Measurements from ENCODE around the gene MT1A. TPM values are rescaled to one million over a fixed set of nuclear protein-coding genes. Genes with fewer than 3 reads are reported as not detected.

The MT1A gene
- total and polyA plus RNA-seq, 8 donors, result 0.78 to 24.1 (median 2.0) TPM; not detected in 4

DNA sequence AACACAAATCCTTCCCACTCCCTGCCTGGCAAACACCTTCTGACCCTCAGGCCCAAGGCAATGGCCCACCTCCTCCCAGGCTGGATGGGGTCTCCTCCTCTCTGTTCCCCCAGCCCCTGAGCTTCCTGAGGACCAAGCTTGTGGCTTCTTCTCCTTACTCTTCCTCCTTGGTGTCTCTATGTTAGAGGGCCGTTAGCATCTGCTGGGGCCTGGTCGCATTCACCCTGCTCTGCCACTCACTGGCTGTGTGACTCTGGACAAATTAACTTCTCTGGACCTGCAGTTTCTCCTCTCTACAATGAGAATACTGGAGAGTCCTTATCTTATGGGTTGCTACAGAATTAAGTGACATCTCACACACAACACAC is 30.8 kb upstream of the MT1A start:
- intact Hi-C loops (cut with DNase I), result no loop called here
- peak overlapping the region; percentile 87 to 93 for H3K27ac ChIP-seq
- DNase-seq (no peak), ATAC-seq (no peak)
- peaks cover 30 to 58% of the 10 kb centered on the region in 2 donors for H3K4me1 ChIP-seq
- H3K9me3 ChIP-seq, result no peaks in the 10 kb centered on the region
- peak overlapping the region in 1 of 2 donors; percentile 77 for H3K4me3 ChIP-seq
- TF ChIP-seq, protein P1, sequence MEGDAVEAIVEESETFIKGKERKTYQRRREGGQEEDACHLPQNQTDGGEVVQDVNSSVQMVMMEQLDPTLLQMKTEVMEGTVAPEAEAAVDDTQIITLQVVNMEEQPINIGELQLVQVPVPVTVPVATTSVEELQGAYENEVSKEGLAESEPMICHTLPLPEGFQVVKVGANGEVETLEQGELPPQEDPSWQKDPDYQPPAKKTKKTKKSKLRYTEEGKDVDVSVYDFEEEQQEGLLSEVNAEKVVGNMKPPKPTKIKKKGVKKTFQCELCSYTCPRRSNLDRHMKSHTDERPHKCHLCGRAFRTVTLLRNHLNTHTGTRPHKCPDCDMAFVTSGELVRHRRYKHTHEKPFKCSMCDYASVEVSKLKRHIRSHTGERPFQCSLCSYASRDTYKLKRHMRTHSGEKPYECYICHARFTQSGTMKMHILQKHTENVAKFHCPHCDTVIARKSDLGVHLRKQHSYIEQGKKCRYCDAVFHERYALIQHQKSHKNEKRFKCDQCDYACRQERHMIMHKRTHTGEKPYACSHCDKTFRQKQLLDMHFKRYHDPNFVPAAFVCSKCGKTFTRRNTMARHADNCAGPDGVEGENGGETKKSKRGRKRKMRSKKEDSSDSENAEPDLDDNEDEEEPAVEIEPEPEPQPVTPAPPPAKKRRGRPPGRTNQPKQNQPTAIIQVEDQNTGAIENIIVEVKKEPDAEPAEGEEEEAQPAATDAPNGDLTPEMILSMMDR (IDR thresholded peaks at IDR 0.05), result no peak
- no peaks in the 10 kb centered on the region for H3K27me3 ChIP-seq
- H3K36me3 ChIP-seq, result no peaks in the 10 kb centered on the region

DNA sequence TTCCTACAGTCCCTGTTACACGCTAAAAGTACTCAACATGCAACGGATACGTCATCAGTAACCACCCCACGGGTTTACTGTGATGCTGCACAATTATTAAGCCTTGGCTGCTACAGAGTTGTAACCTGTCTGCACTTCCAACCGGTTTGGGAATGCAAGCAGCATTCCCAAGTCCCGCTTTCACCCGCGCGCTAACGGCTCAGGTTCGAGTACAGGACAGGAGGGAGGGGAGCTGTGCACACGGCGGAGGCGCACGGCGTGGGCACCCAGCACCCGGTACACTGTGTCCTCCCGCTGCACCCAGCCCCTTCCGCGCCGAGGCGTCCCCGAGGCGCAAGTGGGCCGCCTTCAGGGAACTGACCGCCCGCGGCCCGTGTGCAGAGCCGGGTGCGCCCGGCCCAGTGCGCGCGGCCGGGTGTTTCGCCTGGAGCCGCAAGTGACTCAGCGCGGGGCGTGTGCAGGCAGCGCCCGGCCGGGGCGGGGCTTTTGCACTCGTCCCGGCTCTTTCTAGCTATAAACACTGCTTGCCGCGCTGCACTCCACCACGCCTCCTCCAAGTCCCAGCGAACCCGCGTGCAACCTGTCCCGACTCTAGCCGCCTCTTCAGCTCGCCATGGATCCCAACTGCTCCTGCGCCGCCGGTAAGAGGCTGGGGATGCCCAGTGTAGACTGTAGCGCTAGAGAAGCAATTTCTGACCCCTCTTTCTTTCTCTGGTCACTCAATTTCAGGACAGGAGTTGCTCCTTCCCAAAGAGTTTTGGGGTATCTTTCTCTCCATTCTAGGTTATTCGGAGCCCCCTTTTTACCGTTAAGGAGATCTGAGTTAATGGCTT is 30.2 kb upstream of the MT1A start, which contains the start of gene MT2A:
Gene MT2A (plus strand): TSS at position 542 of the 833 bp plus-strand sequence. CDS start 72 bp downstream, at position 614.
- H3K9me3 ChIP-seq, result no peaks in the 10 kb centered on the region
- H3K27me3 ChIP-seq, result no peaks in the 10 kb centered on the region
- H3K36me3 ChIP-seq, result no peaks in the 10 kb centered on the region
- peak within 1 kb of the TSS; percentile 46 to 77 for H3K4me3 ChIP-seq
- TF ChIP-seq, protein P1 (IDR thresholded peaks at IDR 0.05), result no peak
- peak within 1 kb of the TSS; percentile 87 to 93 for H3K27ac ChIP-seq
- peaks cover 30 to 58% of the 10 kb centered on the region in 2 donors for H3K4me1 ChIP-seq
- peak; percentile 85 to 99 (median 96) for DNase-seq
- peak; percentile 91 for ATAC-seq
- intact Hi-C loops (cut with DNase I), result no loop called here

DNA sequence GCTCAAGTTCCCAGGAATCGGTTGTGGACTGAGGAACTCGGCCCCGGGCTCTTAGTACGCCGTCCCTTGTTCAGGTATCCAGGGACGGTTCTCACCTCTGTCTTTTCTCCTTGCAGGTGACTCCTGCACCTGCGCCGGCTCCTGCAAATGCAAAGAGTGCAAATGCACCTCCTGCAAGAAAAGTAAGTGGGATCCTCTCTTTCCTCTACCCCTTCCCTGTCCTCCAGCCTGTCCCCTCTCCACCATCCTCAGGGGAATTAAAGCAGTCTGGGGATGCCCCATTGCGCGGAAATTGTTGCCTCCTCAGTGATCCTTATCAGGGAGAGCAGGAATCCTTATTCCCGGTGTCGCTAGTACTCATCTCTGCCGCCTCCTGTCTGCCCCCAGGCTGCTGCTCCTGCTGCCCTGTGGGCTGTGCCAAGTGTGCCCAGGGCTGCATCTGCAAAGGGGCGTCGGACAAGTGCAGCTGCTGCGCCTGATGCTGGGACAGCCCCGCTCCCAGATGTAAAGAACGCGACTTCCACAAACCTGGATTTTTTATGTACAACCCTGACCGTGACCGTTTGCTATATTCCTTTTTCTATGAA is 29.5 kb upstream of the MT1A start:
- intact Hi-C loops (cut with DNase I), result no loop called here
- ATAC-seq (peak; percentile 1), DNase-seq (no peak)
- no peaks in the 10 kb centered on the region for H3K27me3 ChIP-seq
- peak overlapping the region; percentile 87 to 93 for H3K27ac ChIP-seq
- TF ChIP-seq, protein P1 (IDR thresholded peaks at IDR 0.05), result no peak
- peak overlapping the region; percentile 46 to 77 for H3K4me3 ChIP-seq
- peaks cover 30 to 58% of the 10 kb centered on the region in 2 donors for H3K4me1 ChIP-seq
- no peaks in the 10 kb centered on the region for H3K9me3 ChIP-seq
- no peaks in the 10 kb centered on the region for H3K36me3 ChIP-seq

DNA sequence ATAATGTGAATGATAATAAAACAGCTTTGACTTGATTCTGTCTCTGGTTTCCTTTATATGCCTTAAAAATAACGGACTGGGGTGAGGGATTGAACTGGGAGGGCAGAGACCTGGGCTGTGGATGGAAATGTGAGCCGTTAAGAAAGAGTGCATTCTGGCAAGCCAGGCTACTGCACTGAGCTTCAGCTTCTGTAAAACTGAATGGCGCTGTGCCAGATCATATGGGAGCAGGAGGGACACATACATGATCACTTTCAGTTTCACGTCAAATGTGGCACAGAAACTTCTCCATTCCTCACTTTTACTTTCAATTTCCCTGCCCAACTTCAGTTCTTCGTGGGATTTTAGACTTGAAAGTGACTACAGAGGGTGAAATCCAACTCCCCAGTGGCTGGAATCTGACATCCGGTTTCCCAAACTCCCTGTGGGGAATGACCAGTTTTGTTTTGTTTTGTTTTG is 29.0 kb upstream of the MT1A start:
- intact Hi-C loops (cut with DNase I), result no loop called here
- H3K4me1 ChIP-seq, result peaks cover 30 to 58% of the 10 kb centered on the region in 2 donors
- H3K4me3 ChIP-seq, result peak overlapping the region; percentile 46 to 77
- DNase-seq (peak in 3 of 4 donors; percentile 80 to 89 (median 89)), ATAC-seq (peak; percentile 27)
- H3K27me3 ChIP-seq, result no peaks in the 10 kb centered on the region
- peak overlapping the region; percentile 87 to 93 for H3K27ac ChIP-seq
- H3K36me3 ChIP-seq, result no peaks in the 10 kb centered on the region
- no peaks in the 10 kb centered on the region for H3K9me3 ChIP-seq
- TF ChIP-seq, protein P1 (IDR thresholded peaks at IDR 0.05), result no peak
